ENCODE results near the gene PRKCB. TPM values are rescaled to one million over a fixed set of nuclear protein-coding genes. Genes with fewer than 3 reads are reported as not detected.

Gene PRKCB
- total and polyA plus RNA-seq, 2 of the 8 experiments (the other 6 are each of a cell fraction or from before 2014, with no cell fraction given): 7.1 to 12.1 TPM

- no peak for TF ChIP-seq SIN3A (conservative IDR thresholded peaks at IDR 0.05 in 1 of 2, IDR thresholded peaks at IDR 0.05 in 1 of 2; ENCODE audit: low read depth in 1 of 2, low read length in 2 of 2)
Measured at GRCh38 chr16:24152826-24153225, 317.0 kb downstream of the PRKCB start (continued).
